H9 (cell line): ENCODE data around the gene STK32C. TPM values are rescaled to one million over a fixed set of nuclear protein-coding genes. Genes with fewer than 3 reads are reported as not detected.

Experiments
- DNase-seq: peaks from one replicate; pipeline ENCODE4 v3.0.0-alpha.2; 2017
- H2AFZ ChIP-seq: one replicate; pipeline ENCODE4 v1.6.1; 2013; ENCODE audit warnings: mild to moderate bottlenecking, low read length, control low read depth, moderate library complexity
- H2AK5ac ChIP-seq: 2 replicates; pipeline ENCODE4 v1.6.1; 2013; ENCODE audit warnings: low read length, control low read depth, mixed read lengths; ENCODE audit not compliant: insufficient read length
- H2BK120ac ChIP-seq: one replicate; pipeline ENCODE4 v1.6.1; 2013; ENCODE audit warnings: low read depth, mild to moderate bottlenecking, low read length, control low read depth, inconsistent platforms; ENCODE audit not compliant: poor library complexity, severe bottlenecking
- H2BK12ac ChIP-seq: 2 replicates; pipeline ENCODE4 v1.6.1; 2013; ENCODE audit warnings: low read length, control low read depth, mixed read lengths, low read depth; ENCODE audit not compliant: insufficient read length
- H2BK15ac ChIP-seq: 2 replicates; pipeline ENCODE4 v1.6.1; 2013; ENCODE audit warnings: low read depth, low read length, control low read depth
- H2BK20ac ChIP-seq: one replicate; pipeline ENCODE4 v1.6.1; 2013; ENCODE audit warnings: low read depth, mild to moderate bottlenecking, low read length, control low read depth, inconsistent platforms; ENCODE audit not compliant: poor library complexity, severe bottlenecking
- H2BK5ac ChIP-seq: 2 replicates; pipeline ENCODE4 v1.6.1; 2013; ENCODE audit warnings: low read length, control low read depth, mixed read lengths; ENCODE audit not compliant: insufficient read length
- H3K14ac ChIP-seq: 2 replicates; pipeline ENCODE4 v1.6.1; 2013; ENCODE audit warnings: low read length, control low read depth; ENCODE audit not compliant: insufficient read depth
- H3K18ac ChIP-seq: 2 replicates; pipeline ENCODE4 v1.6.1; 2013; ENCODE audit warnings: low read depth, mild to moderate bottlenecking, mixed read lengths, low read length, control low read depth; ENCODE audit not compliant: insufficient read length
- H3K23ac ChIP-seq: 2 replicates; pipeline ENCODE4 v1.6.1; 2013; ENCODE audit warnings: low read length, control low read depth, mixed read lengths, low read depth; ENCODE audit not compliant: insufficient read length
- H3K23me2 ChIP-seq: 2 replicates; pipeline ENCODE4 v1.6.1; 2013; ENCODE audit warnings: low read depth, mild to moderate bottlenecking, mixed read lengths, low read length, control low read depth; ENCODE audit not compliant: insufficient read length, poor library complexity, severe bottlenecking
- H3K27ac ChIP-seq: 2 replicates; pipeline ENCODE4 v1.5.1; 2013; ENCODE audit warnings: low read length, control low read depth, mixed read lengths, low read depth; ENCODE audit not compliant: insufficient read length
- H3K27me3 ChIP-seq: 2 replicates; pipeline ENCODE4 v1.6.1; 2013; ENCODE audit warnings: low read length, control low read depth, inconsistent platforms; ENCODE audit not compliant: insufficient read depth
- H3K4ac ChIP-seq: 2 replicates; pipeline ENCODE4 v1.6.1; 2013; ENCODE audit warnings: low read depth, mild to moderate bottlenecking, control low read depth, inconsistent platforms, low read length, moderate library complexity
- H3K4me1 ChIP-seq: 2 replicates; pipeline ENCODE4 v1.6.1; 2013; ENCODE audit warnings: low read length, control low read depth, inconsistent platforms; ENCODE audit not compliant: insufficient read depth
- H3K4me2 ChIP-seq: 2 replicates; pipeline ENCODE4 v1.6.1; 2013; ENCODE audit warnings: low read length, control low read depth, mixed read lengths; ENCODE audit not compliant: insufficient read length, insufficient read depth
- H3K56ac ChIP-seq: 2 replicates; pipeline ENCODE4 v1.6.1; 2013; ENCODE audit warnings: low read depth, mild to moderate bottlenecking, mixed read lengths, low read length, control low read depth; ENCODE audit not compliant: insufficient read length
- H3K79me1 ChIP-seq: 2 replicates; pipeline ENCODE4 v1.6.1; 2013; ENCODE audit warnings: low read depth, mild to moderate bottlenecking, moderate library complexity, low read length, control low read depth, inconsistent platforms; ENCODE audit not compliant: insufficient read depth, poor library complexity, severe bottlenecking
- H3K79me2 ChIP-seq: 2 replicates; pipeline ENCODE4 v1.6.1; 2013; ENCODE audit warnings: low read length, control low read depth, inconsistent platforms; ENCODE audit not compliant: insufficient read depth
- H3K9ac ChIP-seq: 2 replicates; pipeline ENCODE4 v1.6.1; 2013; ENCODE audit warnings: low read length, control low read depth, mixed read lengths; ENCODE audit not compliant: insufficient read length; ENCODE audit errors: extremely low read depth
- H3K9me3 ChIP-seq: one replicate; pipeline ENCODE4 v1.6.1; 2013; ENCODE audit warnings: low read depth, low read length, inconsistent platforms; ENCODE audit not compliant: control insufficient read depth
- H3T11ph ChIP-seq: one replicate; pipeline ENCODE4 v1.6.1; 2013; ENCODE audit warnings: mild to moderate bottlenecking, low read length, control low read depth, inconsistent platforms
- H4K20me1 ChIP-seq: one replicate; pipeline ENCODE4 v1.6.1; 2013; ENCODE audit not compliant: control insufficient read depth, insufficient read length, insufficient read depth
- H4K5ac ChIP-seq: 2 replicates; pipeline ENCODE4 v1.6.1; 2013; ENCODE audit warnings: low read depth, mild to moderate bottlenecking, mixed read lengths, low read length, control low read depth; ENCODE audit not compliant: insufficient read length
- H4K8ac ChIP-seq: replicated peaks from 2 replicates; pipeline ENCODE4 v1.6.1; 2013; ENCODE audit warnings: low read length, control low read depth, mixed read lengths, low read depth; ENCODE audit not compliant: insufficient read length
- H4K91ac ChIP-seq: 2 replicates; pipeline ENCODE4 v1.6.1; 2013; ENCODE audit warnings: low read depth, mild to moderate bottlenecking, moderate library complexity, mixed read lengths, low read length, control low read depth; ENCODE audit not compliant: insufficient read length
- H3K27ac Mint-ChIP-seq, 3 experiments: 2 replicates in 2 of 3; 3 replicates in 1 of 3; pipeline ENCODE4 v1.8.0; 2020 to 2021; ENCODE audit warnings: mixed read lengths in 3 of 3, mild to moderate bottlenecking in 1 of 3, moderate library complexity in 1 of 3
- H3K27me3 Mint-ChIP-seq: 2 replicates; pipeline ENCODE4 v1.8.0; 2021; ENCODE audit warnings: low read depth, mild to moderate bottlenecking, moderate library complexity, mixed read lengths
- H3K36me3 Mint-ChIP-seq, 3 experiments: 2 replicates in 2 of 3; 3 replicates in 1 of 3; pipeline ENCODE4 v1.8.0; 2020 to 2021; ENCODE audit warnings: low read depth in 3 of 3, mixed read lengths in 3 of 3; ENCODE audit not compliant: insufficient read depth in 1 of 3
- H3K4me1 Mint-ChIP-seq, 2 experiments: 2 replicates each; pipeline ENCODE4 v1.8.0; 2020; ENCODE audit warnings: mixed read lengths in 2 of 2
- H3K4me3 Mint-ChIP-seq, 2 experiments: 2 replicates in 1 of 2; 3 replicates in 1 of 2; pipeline ENCODE4 v1.8.0; 2020 to 2021; ENCODE audit warnings: mild to moderate bottlenecking in 2 of 2, mixed read lengths in 2 of 2, moderate library complexity in 1 of 2
- H3K9me3 Mint-ChIP-seq, 2 experiments: 2 replicates in 1 of 2; 3 replicates in 1 of 2; pipeline ENCODE4 v1.8.0; 2020; ENCODE audit warnings: mild to moderate bottlenecking in 2 of 2, mixed read lengths in 2 of 2, moderate library complexity in 1 of 2
- CTCF ChIP-seq: fragments of 200-600 bp; sonication (generic); conservative IDR thresholded peaks from 3 replicates; pipeline ENCODE4 v1.8.0; 2021; ENCODE audit warnings: antibody characterized with exemption, mild to moderate bottlenecking
- WGBS: extraction: QIAGEN DNeasy Blood & Tissue Kit; methylation state at CpG from one replicate; pipeline ENCODE4 v1.1.7; 2013; ENCODE audit warnings: missing lambda C conversion rate, low lambda C conversion rate, mixed read lengths; ENCODE audit not compliant: insufficient read length; ENCODE audit errors: extremely low coverage; 5-methylcytosine and 5-hydroxymethylcytosine counted together
- total RNA-seq: library from RNA; stranded (reverse); gene quantifications from 2 replicates; pipeline ENCODE4 v1.2.1, GENCODE V29; 2021

The STK32C gene
- total RNA-seq, 1 experiment from 2014 or later: 11.3 TPM

- Histone ChIP-seq H3K4ac (no peak overlapping the region), H3K23ac (no peak overlapping the region), H3K4me2 (no peak overlapping the region), H3K79me1 (no peaks in the 10 kb centered on the region), H3K18ac (no peak overlapping the region), H2BK20ac (no peak overlapping the region), H4K5ac (no peak overlapping the region), H4K20me1 (no peaks in the 10 kb centered on the region), H3K27me3 (no peaks in the 10 kb centered on the region), H3K56ac (no peak overlapping the region), H2BK120ac (no peak overlapping the region), H4K8ac (no peak overlapping the region), H2AFZ (no peak overlapping the region), H3K14ac (no peak overlapping the region), H3K9ac (no peak overlapping the region), H4K91ac (no peak overlapping the region), H3K23me2 (peaks cover 9% of the 10 kb centered on the region), H3K4me1 (0 out of 2 replicates have a peak, but pooled peaks cover 3% of the 10 kb centered on the region), H3T11ph (no peak overlapping the region), H2BK12ac (no peak overlapping the region), H2BK5ac (no peak overlapping the region), H2BK15ac (no peak overlapping the region), H2AK5ac (no peak overlapping the region), H3K27ac (no peak overlapping the region), H3K9me3 (no peaks in the 10 kb centered on the region), H3K79me2 (no peaks in the 10 kb centered on the region; the same call in 1 of the 2 replicates)
- no peak for TF ChIP-seq CTCF
- no peak for DNase-seq
- WGBS: no CpG with 5 or more reads among the region's 11 CpGs
- H3K4me1 Mint-ChIP-seq: peaks cover 16 to 30% of the 10 kb centered on the region in 2 experiments
- no peaks in the 10 kb centered on the region; a peak in 1 of 5 replicates for H3K9me3 Mint-ChIP-seq
- no peak overlapping the region for H3K4me3 Mint-ChIP-seq
- peaks cover 17% of the 10 kb centered on the region for H3K27me3 Mint-ChIP-seq
- peak overlapping the region in 2 of 3 experiments; percentile 50 to 79; a peak in 2 of 7 replicates for H3K27ac Mint-ChIP-seq
- H3K36me3 Mint-ChIP-seq: no peaks in the 10 kb centered on the region; a peak in 2 of 7 replicates
Observed at GRCh38 chr10:132336064-132336746, 28.5 kb upstream of the STK32C start.
